Measurements from ENCODE around the gene STX3. TPM values are rescaled to one million over a fixed set of nuclear protein-coding genes. Genes with fewer than 3 reads are reported as not detected.

STX3 gene
- total and polyA plus RNA-seq, 2 donors: 11.9 to 14.2 TPM

DNA sequence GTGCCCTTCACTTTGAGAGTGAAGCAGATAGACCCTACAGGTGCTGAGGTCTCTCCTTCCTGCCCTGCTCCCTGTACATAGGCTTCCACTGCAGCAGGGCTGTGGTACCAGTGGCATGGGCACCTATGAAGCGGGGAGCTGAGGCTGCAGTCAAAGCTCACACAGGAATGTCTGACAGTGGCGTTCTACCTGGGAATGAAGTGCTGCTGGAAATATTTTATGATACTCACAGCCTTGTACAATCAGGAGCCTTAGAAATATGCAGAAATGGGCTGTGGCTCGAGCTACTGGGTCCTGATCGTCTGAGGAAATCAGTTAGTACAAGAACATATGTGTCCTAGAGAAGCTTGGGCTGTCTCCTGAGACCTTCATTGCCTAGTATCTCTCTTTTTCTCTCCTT lies 30.6 kb downstream of the STX3 start:
- no peak for DNase-seq (ENCODE audit: extremely low spot score)
- 89% methylated on average over 4 of the region's 4 CpGs for WGBS
- no peak overlapping the region for H3K4me3 ChIP-seq (ENCODE audit: low read depth, low read length)
- H3K27ac ChIP-seq (ENCODE audit: low read depth): no peak overlapping the region
- no peaks in the 10 kb centered on the region for H3K4me1 ChIP-seq (ENCODE audit: insufficient read depth)
- peaks cover 2% of the 10 kb centered on the region for H3K36me3 ChIP-seq (ENCODE audit: insufficient read depth)

DNA sequence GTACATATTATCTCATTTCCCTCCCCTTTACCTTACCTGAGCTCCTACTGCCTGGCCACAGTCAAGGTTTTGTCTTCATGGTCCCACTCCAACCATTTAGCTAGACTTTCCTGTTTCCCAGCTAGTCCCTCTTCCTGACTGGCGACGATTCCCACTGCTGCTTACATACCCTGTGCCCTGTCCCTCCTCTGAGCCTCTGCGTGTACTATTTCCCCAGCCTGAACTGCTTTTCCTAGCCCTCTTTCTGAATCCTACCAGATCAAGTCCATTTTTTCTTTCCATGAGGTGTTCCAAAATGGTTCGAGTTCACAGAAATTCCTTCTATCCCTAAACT lies 32.0 kb downstream of the STX3 start:
- Histone ChIP-seq H3K4me1 (ENCODE audit: insufficient read depth) (no peaks in the 10 kb centered on the region), H3K27ac (ENCODE audit: low read depth) (peak overlapping the region; percentile 66), H3K4me3 (ENCODE audit: low read depth, low read length) (no peak overlapping the region), H3K36me3 (ENCODE audit: insufficient read depth) (no peaks in the 10 kb centered on the region)
- no peak for DNase-seq (ENCODE audit: extremely low spot score)
- WGBS: 77% methylated on average over 4 of the region's 4 CpGs

DNA sequence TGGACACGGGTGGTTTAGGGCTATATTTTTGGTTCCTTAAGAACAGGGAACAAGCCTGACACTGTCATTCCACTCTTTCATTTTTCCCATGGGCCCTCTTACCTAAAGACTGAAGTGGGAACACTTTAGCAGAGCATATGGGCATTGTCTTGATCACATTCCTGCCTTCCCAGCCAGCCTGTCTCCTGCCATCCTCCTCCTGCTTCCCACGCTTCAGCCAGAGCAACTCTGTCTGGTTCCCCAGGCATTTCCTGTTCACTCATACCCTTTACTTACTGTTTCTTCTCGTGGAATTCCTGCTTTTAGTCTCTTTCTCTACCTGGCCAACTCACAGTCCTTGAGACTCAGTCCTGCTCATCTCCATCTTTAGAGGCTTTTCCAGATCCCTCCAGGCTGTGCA lies 32.6 kb downstream of the STX3 start:
- Histone ChIP-seq H3K4me3 (ENCODE audit: low read depth, low read length) (no peak overlapping the region), H3K4me1 (ENCODE audit: insufficient read depth) (no peaks in the 10 kb centered on the region), H3K27ac (ENCODE audit: low read depth) (no peak overlapping the region), H3K36me3 (ENCODE audit: insufficient read depth) (no peaks in the 10 kb centered on the region)
- no peak for DNase-seq (ENCODE audit: extremely low spot score)
- 37% methylated on average over 3 of the region's 3 CpGs for WGBS

DNA sequence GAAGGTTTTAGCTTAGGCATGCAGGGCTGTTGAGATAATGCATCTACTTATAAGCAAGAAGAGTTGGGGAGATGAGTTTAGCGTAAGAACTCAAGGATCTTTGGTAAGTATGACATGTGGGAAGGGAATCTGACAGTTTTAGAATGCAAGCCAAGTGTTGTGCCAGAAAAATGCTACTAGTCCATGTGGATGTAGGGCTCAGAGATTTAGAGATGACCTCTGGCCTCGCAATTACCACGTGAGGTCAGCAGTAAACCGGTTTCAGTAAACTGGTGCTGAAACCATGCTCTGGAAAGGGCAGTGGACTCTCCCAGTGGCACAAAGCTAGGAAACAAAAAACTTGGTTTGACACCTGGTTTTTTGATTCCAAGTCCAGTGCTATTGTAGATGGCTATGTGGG lies 36.5 kb downstream of the STX3 start:
- Histone ChIP-seq H3K4me3 (ENCODE audit: low read depth, low read length) (no peak overlapping the region), H3K36me3 (ENCODE audit: insufficient read depth) (no peaks in the 10 kb centered on the region), H3K4me1 (ENCODE audit: insufficient read depth) (no peaks in the 10 kb centered on the region), H3K27ac (ENCODE audit: low read depth) (no peak overlapping the region)
- DNase-seq (ENCODE audit: extremely low spot score): no peak
- 70% methylated on average over 4 of the region's 4 CpGs for WGBS

DNA sequence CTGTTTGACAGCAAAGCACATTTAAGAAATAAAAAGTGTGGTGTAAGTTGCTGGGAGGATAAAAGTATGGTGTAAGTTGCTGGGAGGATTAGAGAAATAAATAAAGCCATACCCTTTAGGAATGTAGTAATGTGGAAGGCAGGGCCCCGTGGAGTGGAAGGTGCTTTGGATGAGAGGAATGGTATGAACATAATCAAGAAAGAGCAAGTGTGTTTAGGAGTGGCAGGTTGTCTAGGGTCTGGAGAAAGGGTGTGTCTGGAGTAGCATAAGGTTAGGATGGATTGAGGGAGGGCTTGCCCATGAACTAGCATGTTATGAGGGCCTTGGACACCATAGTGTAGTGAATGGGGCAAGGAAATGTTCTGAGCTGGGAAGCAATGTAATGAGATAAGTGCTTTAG lies 37.3 kb downstream of the STX3 start:
- Histone ChIP-seq H3K36me3 (ENCODE audit: insufficient read depth) (no peaks in the 10 kb centered on the region), H3K4me3 (ENCODE audit: low read depth, low read length) (no peak overlapping the region), H3K27ac (ENCODE audit: low read depth) (no peak overlapping the region), H3K4me1 (ENCODE audit: insufficient read depth) (no peaks in the 10 kb centered on the region)
- 55% methylated on average over 1 of the region's 1 CpG for WGBS
- no peak for DNase-seq (ENCODE audit: extremely low spot score)

DNA sequence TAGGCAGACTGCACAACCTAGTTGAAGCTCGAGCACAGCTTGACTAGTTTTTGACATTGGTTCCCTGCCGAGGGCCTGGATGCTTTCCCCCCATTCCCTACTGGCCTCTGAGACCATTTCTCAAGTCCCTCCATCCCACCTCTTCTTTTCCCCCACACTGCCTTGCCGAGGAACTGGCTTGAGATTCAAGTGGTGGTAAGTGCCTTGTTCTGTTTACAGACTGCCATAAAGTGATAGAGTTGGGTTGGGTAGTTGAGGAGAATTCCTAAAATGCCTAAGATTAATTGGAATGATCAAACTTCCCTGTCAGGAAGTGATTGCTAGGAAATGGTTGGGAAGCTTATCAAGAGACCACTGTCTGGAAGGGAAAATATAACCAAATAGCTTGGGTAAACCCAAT lies 39.2 kb downstream of the STX3 start:
- no peaks in the 10 kb centered on the region for H3K4me1 ChIP-seq (ENCODE audit: insufficient read depth)
- no peak overlapping the region for H3K4me3 ChIP-seq (ENCODE audit: low read depth, low read length)
- 70% methylated on average over 3 of the region's 3 CpGs for WGBS
- H3K27ac ChIP-seq (ENCODE audit: low read depth): no peak overlapping the region
- no peaks in the 10 kb centered on the region for H3K36me3 ChIP-seq (ENCODE audit: insufficient read depth)
- DNase-seq (ENCODE audit: extremely low spot score): no peak

DNA sequence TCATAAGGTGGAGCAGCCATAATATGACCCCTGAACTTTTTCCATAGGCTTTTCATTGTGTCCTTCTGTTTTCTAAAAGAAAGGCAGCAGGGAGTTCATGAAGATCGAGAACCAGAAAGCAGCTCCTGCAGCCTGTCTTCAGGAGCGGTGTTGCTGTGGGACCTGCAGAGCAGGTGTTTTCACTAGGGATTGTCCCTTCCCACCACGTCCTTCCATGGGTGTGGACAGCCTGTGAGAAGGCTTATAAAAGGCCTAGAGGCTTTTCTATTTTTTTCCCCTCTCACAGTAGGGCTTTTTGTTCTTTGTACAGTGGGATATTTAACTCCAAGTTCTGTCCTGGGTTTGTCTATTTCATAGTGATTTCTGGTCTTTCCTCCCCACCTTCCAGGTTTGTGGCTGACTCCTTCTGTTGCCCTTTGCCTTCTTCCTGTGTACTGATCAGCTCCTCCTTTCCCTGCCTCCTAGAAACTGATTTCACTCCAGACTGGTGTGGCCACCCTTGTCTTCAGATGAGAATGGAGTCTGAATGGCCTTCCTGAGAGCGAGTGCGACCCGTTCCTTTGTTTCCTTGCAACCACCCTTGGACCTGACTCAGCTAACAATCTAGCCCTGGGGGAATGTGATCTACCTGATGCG lies 45.3 kb downstream of the STX3 start:
- Histone ChIP-seq H3K4me3 (ENCODE audit: low read depth, low read length) (no peak overlapping the region), H3K36me3 (ENCODE audit: insufficient read depth) (no peaks in the 10 kb centered on the region), H3K27ac (ENCODE audit: low read depth) (no peak overlapping the region), H3K4me1 (ENCODE audit: insufficient read depth) (no peaks in the 10 kb centered on the region)
- no peak for DNase-seq (ENCODE audit: extremely low spot score)
- 84% methylated on average over 7 of the region's 7 CpGs for WGBS

DNA sequence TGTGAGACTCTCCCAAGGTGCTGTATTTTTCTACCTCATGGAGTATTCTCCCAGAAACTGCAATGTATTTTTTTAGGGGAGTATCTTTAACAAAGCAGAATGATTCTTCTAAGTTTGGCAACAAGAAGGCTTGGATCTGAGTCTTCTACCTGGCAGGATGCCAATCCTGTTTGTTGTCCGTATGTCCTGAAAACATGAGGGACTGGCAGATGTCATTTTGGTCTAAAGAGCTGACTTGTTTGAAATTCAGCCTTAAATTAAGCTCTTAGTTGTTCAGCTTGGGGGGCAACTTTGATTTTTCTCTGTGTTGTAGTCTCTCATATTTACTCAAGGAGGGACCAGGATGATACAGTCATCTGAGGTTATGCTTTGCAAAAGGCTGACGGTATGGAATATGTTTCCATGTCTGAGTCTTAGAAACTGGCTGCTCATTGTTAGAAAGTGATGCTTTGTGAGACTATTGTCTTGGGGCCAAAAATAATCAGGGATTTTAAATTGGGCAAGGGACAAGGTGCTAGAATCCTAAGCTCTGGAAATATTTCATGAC lies 46.1 kb downstream of the STX3 start:
- H3K36me3 ChIP-seq (ENCODE audit: insufficient read depth): no peaks in the 10 kb centered on the region
- H3K27ac ChIP-seq (ENCODE audit: low read depth): no peak overlapping the region
- H3K4me3 ChIP-seq (ENCODE audit: low read depth, low read length): no peak overlapping the region
- 55% methylated on average over 2 of the region's 2 CpGs for WGBS
- H3K4me1 ChIP-seq (ENCODE audit: insufficient read depth): no peaks in the 10 kb centered on the region
- no peak for DNase-seq (ENCODE audit: extremely low spot score)

DNA sequence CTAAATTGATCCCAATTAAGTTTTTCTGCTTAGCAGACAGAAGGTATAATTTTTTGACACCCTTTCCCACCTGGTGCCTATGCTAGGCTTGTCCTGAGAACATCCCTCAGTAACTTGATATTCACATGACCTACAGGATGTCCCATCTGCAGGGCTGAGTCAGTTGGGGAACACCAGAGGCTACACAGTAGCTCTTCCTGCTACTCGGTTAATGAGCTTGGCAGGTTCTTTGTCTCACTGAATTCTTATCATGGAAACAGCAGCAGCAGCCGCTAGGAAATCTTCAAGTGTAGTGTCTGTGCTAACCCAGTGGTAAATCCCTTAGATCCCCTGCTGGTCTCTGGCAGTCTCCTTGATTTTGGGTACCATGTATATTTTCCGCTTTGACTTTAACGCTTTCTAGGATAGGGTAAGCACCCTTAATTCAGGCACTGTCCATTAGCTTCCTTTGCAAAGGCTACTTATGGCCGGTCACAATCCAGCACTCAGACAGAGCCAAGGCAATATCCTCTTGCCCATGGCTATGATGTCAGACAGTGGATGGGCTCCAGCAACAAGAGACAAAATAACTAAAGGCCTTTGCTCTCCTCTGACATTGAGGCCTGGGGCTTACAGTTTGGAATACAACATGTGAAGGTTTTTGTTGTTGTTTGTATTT lies 46.9 kb downstream of the STX3 start:
- DNase-seq (ENCODE audit: extremely low spot score): no peak
- no peak overlapping the region for H3K4me3 ChIP-seq (ENCODE audit: low read depth, low read length)
- 53% methylated on average over 5 of the region's 5 CpGs for WGBS
- H3K36me3 ChIP-seq (ENCODE audit: insufficient read depth): peaks cover 5% of the 10 kb centered on the region
- no peaks in the 10 kb centered on the region for H3K4me1 ChIP-seq (ENCODE audit: insufficient read depth)
- no peak overlapping the region for H3K27ac ChIP-seq (ENCODE audit: low read depth)

DNA sequence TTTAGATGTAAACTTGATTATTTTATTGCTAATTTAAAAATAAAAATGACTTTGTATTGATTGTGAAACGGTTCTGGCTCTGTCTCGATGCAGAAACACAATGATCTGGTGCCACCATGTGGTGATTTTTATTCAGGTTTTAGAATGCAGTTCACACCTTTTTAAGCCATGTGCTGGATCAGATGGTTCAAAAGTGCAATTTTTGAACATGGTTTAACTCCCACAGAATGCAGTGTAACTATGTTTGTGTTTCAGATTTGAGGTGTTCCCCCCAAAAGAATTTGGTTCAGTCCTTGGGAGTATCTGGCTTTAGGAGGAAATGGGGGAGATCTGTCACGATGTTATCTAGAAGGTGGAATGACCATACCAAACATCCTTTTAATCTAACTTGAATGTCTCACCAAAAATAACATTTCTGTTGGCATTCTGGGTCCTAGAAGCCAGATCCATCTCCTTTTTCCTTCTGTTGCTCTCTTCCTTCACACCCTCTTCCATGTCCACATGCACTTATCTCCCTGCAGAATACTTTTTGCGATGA lies 47.5 kb downstream of the STX3 start:
- peak; percentile 21 for DNase-seq (ENCODE audit: extremely low spot score)

DNA sequence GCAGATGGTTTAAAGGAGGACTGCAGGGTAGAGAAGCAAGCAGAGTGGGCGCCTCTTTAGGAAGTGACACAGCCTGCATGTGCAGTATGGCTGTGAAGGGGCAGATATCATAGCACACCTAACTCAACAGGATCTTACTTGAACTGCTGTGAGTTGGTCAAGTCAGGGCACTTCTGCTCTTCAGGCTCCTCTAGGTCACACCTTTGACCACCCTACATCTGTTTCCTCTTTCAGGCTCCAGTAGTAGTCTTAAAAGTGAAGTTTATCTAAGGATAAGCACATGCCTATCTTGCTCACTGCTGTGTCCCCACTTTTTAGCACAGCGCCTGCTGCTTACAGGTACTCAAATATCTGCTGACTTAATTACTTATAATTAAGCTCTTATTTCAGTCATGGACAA lies 48.9 kb downstream of the STX3 start:
- Histone ChIP-seq H3K4me3 (ENCODE audit: low read depth, low read length) (no peak overlapping the region), H3K27ac (ENCODE audit: low read depth) (no peak overlapping the region), H3K36me3 (ENCODE audit: insufficient read depth) (peaks cover 5% of the 10 kb centered on the region), H3K4me1 (ENCODE audit: insufficient read depth) (no peaks in the 10 kb centered on the region)
- no peak for DNase-seq (ENCODE audit: extremely low spot score)
- WGBS: 91% methylated on average over 2 of the region's 2 CpGs

More for the DNA sequence above, 47.5 kb downstream of the STX3 start:
- Histone ChIP-seq H3K4me1 (ENCODE audit: insufficient read depth) (no peaks in the 10 kb centered on the region), H3K4me3 (ENCODE audit: low read depth, low read length) (no peak overlapping the region), H3K36me3 (ENCODE audit: insufficient read depth) (peaks cover 5% of the 10 kb centered on the region), H3K27ac (ENCODE audit: low read depth) (no peak overlapping the region)
- 48% methylated on average over 4 of the region's 4 CpGs for WGBS

DNA sequence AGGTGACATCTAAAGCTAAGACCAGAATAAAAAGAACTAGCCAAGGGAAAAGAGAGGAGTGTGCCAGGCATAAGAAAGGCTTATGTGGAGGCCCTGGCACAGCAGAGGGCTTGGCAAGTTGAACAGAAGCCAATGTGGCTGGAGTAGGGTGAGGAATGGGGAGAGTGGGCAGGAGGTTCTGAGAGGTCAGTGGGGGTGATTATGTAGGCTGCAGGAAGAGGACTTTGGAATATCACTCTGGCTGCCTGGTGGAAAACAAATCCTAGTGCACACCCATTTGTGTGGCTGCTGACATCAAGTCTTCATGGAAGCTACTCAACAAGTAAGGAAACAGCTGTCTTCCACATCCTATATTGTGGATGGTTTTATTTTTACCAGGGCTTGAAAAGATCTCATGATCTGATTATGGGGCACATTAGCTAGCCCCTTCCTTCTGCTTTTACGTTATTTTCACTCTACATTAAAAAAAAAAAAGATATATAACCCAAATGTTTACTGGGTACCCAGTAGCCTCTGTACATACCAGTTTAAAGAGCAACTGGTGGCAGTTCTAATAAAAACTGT lies 52.0 kb downstream of the STX3 start:
- Histone ChIP-seq H3K4me3 (ENCODE audit: low read depth, low read length) (no peak overlapping the region), H3K27ac (ENCODE audit: low read depth) (no peak overlapping the region), H3K36me3 (ENCODE audit: insufficient read depth) (peaks cover 5% of the 10 kb centered on the region), H3K4me1 (ENCODE audit: insufficient read depth) (no peaks in the 10 kb centered on the region)
- DNase-seq (ENCODE audit: extremely low spot score): no peak
- WGBS: 73% methylated on average over 1 of the region's 1 CpG

DNA sequence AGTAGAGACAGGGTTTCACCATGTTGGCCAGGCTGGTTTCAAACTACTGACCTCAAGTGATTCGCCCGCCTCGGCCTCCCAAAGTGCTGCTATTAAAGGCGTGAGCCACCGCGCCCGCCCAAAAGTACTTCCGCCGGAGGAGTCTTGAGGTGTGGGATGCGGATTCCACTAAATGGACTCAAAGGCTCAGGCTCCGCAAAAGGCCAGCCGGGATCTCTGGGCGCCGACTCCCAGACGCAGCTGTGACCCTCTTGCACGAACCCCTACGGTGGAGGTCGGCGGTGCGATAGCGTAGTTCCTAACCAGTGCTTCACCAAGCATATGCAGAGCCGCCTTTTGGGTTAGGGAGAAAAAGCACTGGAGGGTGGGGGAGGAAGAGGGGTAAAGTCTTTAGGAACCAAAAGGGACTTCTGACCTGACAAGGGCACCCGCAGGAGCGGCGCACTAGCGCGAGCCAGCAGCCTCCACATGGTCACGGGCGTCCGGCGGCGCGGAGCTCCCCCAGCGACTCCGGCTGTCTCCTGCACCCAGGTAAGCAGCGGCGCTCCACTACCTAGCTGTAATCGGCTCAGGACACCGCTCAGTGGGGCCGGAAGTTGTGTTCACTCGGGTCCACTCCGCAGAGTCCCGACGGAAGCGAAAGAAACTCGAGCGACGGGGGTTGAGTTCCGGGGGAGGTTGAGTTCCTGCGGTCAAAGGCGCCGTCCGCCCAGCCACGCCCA lies 55.2 kb downstream of the STX3 start, which contains the start of gene MRPL16:
Gene MRPL16, minus strand, starts transcription at position 590 of the 722 bp plus-strand sequence. Its CDS starts 120 bp downstream, at position 470.
- H3K4me1 ChIP-seq (ENCODE audit: insufficient read depth): no peaks in the 10 kb centered on the region
- peak; percentile 82 for DNase-seq (ENCODE audit: extremely low spot score)
- peak within 1 kb of the TSS; percentile 64 for H3K27ac ChIP-seq (ENCODE audit: low read depth)
- WGBS: under 1% methylated on average over 54 of the region's 54 CpGs
- peaks cover 5% of the 10 kb centered on the region for H3K36me3 ChIP-seq (ENCODE audit: insufficient read depth)
- peak within 1 kb of the TSS; percentile 87 for H3K4me3 ChIP-seq (ENCODE audit: low read depth, low read length)

Data from urinary bladder (tissue), 4 donors.